GDM1 (cell line): ENCODE results near the gene GAST.
"Not testable (repeated sequence)": the region's sequence is repeated elsewhere in the genome, so short reads cannot be mapped to it uniquely, and the experiment has no call there.

ENCODE experiments used
- DNase-seq: peaks from one replicate; lab custom pipeline; 2025; lab: John Stamatoyannopoulos, UW

GAST gene

DNA sequence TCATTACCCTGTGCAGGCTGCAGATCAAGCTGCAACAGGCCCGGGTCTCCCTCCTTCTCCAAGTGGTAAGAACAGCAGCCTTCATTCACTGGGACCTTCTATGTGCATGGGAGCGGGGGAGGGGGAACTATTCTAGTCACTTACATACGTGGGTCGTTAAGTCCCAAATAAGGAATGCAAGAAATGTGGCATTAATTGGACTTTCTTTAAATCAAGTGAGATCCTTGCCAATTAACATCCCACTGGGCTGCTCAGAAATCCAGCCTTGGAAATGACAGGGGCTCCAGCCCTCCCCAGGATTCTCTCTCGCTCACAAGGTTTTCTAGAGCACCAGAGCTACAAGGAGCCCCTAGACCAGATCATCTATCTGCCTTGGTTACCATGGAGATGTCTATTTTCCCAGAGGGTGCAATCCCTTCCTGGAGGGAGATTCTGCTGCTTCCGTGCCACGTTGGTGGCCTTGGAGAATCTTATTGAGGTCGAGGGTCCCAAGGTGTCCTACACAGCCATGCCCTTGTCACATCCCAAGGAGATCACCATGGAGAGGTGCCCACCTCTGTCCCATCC, 28.6 kb upstream of the GAST start:
- DNase-seq: no peak

DNA sequence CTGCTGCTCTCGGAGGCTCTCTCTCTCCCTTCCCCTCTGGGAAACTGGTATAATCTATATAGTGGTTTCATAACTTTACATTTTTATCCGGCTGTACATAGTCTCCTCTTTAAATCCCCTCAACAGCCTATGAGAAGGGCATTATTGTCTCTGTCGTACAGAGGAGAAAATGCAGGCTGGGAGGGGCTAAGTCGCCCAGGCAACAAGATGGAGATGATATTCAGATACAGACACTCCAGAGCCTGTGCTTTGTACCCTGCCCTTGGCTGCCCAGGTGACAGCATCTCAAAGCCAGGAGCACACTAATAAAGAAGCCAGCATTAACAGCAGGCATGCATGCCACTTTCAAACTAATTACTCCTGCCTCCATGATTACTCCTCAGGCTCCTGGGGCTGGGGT, 28.1 kb upstream of the GAST start:
- DNase-seq: no peak

DNA sequence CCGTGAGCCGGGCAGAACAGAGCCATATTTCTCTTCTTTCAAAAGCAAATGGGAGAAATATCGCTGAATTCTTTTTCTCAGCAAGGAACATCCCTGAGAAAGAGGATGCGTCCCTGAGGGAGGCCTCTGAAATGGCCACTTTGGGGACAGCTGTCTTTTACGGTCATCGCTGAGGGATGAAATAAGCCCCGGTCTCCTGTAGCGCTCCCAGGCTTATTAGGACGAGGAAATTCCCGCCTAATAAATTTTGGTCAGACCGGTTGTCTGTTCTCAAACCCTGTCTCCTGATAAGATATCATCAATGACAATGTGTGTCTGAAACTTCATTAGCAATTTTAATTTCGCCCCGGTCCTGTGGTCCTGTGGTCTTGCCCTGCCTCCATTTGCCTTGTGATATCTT, 26.4 kb upstream of the GAST start:
- DNase-seq: not testable (repeated sequence)

DNA sequence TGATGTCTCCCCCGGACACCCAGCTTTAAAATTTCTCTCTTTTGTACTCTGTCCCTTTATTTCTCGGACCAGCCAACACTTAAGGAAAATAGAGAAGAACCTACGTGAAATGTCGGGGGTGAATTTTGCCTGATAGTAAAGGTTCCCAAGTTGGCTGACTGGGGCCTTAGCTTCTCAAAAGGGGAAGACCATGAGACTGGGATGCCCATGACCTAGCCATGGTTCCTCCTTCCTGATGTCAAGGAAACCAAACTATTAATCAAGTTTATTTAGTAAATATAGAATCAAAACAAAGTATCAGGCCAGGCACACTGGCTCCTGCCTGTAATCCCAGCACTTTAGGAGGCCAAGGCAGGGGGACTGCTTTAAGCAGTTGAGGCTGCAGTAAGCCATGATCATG, 25.9 kb upstream of the GAST start:
- DNase-seq: no peak

DNA sequence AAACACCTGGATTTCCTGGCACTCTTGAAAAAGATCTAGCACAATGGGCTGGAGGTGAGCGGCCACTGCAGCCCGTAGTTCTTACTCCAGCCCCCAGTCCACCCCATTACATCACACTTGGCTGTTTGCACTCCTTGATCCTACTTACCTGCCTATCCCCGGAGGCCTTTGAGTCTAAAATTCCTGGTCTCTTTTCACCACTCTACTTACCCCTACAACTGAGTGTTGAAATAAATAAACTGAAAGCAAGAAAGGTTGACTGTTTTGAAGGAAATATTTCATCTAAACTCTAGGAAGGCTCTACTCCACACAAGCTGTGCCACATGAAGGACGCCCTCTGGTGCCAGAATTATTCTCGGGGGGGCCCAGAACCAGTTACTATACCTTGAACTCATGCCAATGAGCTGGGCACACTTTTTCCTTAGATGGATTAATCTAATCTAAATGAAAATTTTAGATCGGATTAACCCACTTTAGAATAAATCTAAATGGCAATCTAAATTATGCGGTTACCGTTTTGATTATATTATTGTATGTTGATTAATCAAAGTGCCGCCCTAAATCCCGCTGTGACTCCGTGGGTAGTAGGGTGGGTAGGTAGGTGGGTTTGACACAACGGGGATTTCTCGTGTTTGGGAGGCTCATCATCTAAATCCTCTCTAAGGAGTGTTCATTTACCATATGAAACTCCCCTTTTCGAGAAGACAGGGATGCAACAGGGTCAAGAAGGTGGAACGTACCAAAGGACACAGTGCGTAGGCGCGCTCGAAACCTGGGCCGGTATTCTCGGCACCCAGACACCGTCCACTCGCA, 24.1 kb upstream of the GAST start:
- DNase-seq: peak; percentile 35

DNA sequence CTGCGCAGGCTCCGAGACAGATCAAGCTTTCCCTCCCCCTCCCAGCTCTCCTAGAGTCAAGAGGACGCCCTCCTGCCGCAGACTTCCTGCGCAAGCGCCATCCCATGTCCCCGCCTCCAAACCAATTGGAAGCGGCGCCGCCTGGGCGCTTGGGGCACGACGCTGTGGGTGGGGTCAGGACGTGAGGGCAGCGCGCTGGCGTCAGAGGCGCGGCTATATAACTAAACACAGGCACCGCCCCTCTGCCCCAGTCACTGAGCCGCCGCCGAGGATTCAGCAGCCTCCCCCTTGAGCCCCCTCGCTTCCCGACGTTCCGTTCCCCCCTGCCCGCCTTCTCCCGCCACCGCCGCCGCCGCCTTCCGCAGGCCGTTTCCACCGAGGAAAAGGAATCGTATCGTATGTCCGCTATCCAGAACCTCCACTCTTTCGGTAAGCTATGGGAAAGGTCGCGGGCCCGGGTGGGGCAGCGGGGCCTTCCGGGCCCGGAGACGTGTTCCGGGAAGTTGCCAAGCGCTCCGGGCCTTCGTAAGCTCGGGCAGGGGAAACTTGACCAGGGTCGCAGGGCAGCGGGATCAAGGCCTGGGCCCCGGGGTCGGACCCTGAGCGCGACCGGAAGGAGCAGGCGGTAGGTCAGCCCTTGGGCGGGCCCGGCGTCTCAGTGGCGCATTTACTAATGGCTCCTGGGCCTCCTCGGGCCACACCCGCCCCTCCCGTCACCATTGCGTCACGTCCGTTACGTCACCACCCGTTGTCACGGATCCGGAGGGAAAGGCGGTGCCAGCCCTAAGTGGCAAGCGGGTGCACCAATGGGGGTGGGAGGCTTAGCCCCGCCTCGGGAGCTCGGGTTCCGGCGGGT, 23.3 kb upstream of the GAST start, which contains the start of gene EIF1:
EIF1 (plus strand) TSS at position 245 of the 856 bp plus-strand sequence; CDS start at position 399, 154 bp downstream.
- peak; percentile 99 for DNase-seq

DNA sequence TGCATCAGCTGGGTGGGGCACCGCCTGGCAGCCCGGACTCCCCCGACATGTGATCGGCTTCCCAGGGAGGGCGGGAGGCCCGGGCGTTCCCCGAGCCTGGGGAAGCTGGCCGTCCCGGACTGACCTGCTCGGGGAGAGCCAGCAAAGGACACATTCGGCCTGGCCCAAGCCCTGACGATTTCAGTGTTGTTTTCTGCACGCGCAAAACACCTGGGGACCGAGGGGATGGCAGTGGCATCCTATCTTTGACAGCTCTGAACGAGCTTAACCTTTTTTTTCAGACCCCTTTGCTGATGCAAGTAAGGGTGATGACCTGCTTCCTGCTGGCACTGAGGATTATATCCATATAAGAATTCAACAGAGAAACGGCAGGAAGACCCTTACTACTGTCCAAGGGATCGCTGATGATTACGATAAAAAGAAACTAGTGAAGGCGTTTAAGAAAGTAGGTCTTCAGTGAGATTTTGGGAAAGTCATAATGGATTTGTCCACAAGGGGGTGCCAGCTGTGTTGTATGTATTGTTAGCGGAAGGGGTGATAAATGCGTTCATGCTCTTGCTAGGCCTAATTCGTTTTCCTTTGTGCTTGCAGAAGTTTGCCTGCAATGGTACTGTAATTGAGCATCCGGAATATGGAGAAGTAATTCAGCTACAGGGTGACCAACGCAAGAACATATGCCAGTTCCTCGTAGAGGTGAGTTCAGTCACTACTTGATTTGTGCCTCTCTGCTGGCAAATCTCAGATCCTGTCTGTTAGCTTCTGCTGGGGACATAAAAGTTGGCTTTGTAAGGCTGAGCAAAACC, 22.4 kb upstream of the GAST start:
- DNase-seq: no peak

DNA sequence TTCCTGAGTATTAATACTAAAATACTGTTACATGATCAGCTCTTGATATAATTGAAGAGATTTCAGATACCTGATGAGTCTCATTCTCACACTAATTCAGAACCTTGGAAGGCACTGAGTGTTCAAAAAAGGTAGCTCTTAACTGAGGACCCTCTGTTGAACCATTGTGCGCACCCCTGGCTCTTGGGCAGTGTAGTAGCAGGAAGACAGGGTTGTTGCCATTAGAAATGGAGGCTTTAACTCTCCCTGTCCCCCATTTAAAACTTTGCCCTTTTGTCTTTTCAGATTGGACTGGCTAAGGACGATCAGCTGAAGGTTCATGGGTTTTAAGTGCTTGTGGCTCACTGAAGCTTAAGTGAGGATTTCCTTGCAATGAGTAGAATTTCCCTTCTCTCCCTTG, 21.6 kb upstream of the GAST start:
- DNase-seq: no peak

DNA sequence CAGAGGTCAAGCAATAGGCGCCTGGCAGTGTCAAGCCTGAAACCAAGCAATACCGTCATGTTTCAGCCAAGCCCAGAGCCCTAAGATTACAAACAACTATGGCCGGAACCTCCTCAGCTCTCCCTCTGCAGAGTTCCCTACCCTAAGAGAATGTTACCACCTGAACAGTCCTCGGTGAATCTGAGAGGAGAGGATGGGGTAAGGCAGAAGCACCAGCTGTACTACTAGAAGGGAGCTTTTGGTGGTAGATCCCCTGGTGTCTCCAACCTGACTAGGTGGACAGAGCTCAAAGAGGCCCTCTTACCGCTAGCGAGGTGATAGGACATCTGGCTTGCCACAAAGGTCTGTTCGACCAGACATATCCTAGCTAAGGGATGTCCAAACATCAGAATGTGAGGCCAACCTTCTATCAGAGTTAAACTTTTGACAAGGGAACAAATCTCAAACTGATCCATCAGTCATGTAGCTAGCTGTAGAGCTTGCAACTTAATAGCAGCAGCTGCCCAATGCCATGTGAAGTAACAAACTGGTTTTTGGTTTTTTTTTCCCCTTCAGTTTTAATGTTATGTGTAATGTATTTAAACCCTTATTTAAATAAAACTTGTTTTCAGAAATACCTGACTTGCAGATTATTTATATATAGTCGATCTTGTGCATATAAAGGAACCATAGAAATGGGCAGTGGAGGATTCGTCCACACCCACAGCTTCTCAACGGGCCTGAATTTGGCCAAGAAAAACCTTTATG, 20.9 kb upstream of the GAST start:
- no peak for DNase-seq

DNA sequence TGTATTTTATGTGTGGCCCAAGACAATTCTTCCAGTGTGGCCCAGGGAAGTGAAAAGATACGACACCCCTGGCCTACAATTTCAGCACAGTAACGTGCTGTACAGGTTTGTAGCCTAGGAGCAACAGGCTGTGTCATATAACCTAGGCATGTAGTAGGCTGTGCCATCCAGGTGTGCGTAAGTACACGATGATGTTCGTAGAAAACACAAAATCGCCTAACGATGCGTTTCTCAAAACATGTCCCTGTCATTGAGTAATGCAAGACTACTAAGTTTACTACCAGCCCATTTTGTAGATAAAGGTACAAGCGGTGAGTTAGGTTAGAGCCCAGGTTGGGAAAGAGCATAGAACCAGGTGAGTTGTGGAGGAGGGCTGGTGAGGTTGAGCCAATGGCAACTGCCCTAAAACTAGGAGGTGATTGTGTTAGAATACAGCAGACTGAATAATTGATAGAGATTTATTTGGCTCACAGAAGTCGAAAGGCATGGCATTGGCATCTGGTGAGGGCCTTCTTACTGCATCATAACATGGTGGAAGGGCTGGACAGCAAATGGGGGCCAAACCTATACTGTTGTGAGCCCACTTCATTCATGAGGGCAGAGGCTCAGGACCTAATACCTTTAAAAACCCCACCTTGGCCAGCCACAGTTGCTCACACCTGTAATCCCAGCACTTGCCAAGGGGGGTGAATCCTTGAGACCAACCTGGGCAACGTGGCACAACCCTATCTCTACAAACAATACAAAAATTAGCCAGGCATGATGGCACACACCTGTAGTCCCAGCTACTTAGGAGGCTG, 19.2 kb upstream of the GAST start:
- no peak for DNase-seq

DNA sequence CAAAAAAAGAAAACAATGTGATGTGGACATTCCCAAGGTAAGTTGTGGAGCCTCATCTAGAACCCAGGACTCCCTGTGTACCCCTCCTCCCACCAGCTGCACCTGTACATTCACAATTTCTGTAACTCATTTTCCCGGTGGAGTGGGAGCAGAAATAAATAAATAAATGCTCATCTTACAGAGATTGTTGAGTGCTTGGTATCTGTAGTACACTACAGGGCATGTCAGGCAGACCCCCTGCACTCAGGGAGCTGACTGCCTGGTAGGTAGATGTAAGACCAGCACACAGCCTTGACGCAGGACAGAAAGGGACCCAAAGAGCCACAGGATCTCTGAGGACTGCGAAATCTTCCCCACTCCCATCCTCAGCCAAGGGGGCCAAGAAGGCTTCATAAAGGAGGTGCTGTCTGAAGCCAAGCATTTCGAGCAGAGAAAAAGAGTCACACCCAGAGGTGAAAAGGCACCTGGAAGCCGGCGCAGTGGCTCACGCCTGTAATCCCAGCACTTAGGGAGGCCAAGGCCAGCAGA, 16.9 kb upstream of the GAST start:
- no peak for DNase-seq

DNA sequence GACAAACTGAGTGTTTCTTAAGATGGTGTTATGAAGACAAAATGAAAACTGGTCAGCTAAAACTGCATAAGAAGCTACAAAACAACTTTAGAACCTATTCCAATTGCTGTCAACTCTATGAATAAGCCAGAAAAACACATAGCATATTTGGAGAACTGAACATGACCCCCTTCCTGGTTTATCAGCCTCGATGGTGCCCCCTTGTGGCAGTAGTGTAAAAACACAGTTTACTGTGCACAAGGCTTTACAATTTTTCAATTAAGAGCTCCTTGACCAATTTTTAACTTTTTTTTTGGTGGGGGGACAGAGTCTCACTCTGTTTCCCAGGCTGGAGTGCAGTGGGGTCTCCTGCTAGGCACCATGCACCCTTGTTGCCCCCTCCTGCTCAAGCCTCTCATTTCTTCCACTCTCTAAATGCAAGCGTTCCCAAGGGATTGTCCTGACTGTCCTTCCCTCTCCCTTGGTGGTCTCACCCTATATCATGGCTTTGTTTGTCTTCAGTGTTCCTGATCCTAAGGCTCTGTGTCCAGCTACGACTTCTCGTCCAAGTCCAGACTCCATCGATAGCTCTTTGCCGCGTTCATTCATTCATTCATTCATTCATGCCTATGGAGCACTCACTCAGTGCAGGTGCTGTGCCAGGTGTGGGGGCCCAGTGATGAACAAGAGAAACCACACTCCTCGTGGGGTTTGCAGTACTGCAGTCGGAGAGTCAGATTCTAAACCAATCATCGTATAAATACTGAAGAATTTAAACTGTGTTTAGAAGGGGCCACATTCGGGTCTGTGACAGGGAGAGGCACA, 16.0 kb upstream of the GAST start:
- DNase-seq: peak; percentile 62

DNA sequence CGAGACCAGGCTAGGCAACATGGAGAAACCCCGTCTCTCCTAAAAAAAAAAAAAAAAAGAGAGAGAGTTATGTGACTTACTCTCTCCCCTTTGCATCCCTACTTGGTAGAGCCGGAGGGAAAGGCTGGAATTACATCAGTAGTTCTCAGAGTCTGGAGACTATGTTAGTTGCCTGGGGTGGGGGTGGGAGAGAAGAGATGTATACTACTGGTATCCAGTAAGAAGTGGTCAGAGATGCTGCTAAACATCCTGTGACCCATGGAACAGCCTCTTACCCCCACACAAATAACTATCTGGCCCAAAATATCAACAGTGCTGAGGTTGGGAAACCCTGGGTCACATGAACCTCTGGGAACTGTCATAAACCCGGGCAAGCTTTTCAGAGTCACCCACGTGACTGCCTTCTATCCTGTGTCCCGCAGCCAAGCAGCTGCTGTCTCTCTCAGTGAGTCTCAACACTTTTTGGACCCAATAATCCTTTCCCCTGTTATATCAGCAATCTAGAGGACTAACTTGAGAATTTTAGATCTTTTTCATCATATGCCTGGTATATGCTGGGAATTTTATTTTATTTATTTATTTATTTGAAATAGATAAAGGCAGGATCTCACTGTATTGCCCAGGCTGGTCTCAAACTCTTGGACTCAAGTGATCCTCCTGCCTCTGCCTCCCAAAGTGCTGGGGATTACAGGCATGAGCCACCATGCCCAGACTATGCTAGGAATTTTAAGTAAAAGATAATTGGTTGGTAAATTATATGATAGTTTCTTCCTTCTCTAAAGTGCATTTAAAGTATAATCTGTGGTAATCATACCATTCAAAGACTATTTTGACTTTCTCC, 14.8 kb upstream of the GAST start:
- no peak for DNase-seq

DNA sequence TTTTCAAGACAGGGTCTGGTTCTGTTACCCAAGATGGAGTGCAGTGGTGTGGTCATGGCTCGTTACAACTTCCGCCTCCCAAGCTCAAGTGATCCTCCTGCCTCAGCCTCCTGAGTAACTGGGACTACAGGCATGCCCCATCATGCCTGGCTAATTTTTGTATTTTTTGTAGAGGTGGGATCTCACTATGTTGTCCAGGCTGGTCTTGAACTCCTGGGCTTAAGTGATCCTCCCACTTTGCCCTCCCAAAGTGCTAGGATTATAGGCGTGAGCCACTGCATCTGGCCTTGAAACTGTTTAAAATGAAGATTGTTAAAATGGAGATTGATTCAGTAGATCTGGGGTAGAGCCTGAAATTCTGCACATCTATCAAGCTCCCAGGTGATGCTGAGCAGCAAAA, 11.3 kb upstream of the GAST start:
- not testable (repeated sequence) for DNase-seq

DNA sequence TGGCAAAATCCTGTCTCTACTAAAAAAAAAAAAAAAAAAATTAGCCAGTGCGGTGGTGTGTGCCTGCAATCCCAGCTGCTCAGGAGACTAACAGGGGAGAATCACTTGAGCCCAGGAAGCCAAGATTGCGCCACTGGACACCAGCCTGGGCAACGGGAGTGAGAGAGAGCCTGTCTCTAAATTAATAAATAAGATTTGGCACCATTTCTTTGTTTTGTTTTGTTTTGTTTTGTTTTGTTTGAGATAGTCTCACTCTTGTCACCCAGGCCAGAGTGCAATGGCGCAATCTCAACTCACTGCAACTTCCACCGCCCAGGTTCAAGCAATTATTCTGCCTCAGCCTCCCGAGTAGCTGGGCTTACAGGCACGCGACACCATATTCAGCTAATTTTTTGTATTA, 9.4 kb upstream of the GAST start:
- DNase-seq: no peak

DNA sequence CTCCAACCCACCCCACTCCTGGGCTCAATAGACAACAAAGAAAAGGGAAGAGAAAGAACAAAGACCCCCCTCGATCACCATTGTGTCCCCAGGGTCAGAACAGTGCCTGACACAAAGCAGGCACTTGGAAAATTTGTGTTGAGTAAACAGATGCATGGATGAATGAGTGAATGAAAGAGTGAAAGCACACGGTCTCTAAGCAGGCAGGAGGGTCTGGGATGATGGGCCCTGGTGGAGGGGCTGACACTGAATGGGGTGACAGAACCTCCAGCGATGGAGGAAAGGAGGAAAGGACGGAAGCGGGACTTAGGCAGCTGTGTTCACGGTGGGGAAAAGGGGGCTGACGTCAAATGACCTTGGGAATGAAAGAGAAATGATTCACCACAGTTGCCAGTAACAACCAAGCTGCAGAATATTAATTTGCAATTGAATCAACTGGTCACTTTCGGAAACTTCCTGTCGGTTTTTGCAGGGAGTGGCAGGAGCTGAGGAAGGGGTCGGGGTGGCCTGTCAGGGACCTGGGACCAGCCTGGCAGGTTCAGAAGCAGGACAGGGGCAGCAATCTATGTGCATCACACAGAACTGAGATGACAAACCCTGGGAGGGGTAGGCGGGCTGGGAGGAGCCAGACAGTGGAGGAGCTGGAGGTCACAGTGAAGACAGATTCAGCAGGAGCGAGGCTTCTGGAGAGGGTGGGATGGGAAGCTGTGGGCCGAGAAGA, 6.7 kb upstream of the GAST start:
- DNase-seq: no peak

DNA sequence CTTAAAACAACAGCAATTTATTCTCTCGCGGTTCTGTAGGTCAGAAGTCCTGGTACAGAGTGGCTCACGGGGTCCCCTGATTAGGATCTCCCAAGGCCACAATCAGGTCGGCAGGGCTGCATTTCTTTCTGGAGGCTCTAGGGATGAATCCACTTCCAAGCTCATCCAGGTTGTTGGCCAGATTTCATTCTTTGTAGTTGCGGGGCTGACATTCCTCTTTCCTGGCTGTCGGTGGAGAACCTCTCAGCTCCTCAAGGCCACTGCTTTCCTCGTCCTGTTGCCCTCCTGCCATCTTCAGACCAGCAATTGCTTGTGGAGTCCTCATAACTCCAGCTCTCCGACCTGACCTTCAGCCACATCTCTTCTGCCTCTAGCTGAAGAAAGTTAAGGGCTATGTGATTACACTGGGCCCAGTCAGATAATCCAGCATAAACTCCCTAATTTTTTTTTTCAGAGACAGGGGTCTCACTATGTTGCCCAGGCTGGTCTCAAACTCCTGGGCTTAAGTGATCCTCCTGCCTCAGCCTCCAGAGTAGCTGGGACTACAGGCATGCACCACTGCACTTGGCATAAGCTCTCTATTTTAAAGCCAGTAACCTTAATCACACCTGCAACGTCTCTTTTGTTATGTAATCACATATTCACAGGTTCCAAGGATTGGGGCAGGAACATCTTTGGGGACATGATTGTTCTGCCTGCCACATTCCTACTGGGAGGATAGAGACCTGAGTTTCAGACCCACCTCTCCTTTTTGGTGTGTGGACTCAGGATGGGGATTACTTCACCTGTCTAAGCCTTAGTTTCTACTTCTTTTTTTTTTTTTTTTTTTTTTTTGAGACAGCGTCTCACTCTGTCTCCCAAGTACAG, 4.1 kb upstream of the GAST start:
- no peak for DNase-seq
